ENCODE results near the gene AGBL3. TPM values are rescaled to one million over a fixed set of nuclear protein-coding genes. Genes with fewer than 3 reads are reported as not detected.

Gene AGBL3
- total RNA-seq, 4 donors from 2014 or later, result 0.41 to 2.6 (median 1.1) TPM; not detected in 1

DNA sequence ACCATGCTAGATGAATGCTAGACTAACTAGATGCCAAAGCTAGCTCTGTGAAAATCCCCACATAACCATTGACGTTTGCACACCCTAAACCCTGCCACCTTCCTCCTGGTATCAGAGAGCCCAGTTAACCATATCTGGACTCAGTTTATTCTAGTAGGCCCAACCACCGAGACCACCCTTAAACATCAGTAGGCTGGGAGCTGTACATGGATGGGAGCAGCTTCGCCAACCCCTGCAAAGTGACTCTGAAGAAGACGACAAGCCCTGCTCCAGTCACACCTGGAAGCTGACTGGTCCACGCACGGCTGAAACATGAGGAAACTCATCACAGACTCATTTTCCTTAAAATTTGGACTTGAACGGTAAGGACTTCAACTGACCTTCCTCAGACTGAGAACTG lies 188.6 kb downstream of the AGBL3 start:
- Histone ChIP-seq H3K27ac (no peak overlapping the region), H3K36me3 (no peaks in the 10 kb centered on the region), H3K9me3 (peaks cover 2% of the 10 kb centered on the region in 2 donors), H3K4me1 (peaks cover 0 to 6% (median 3%) of the 10 kb centered on the region in 4 donors), H3K4me3 (no peak overlapping the region), H3K27me3 (no peaks in the 10 kb centered on the region)
- TF ChIP-seq, protein P1, sequence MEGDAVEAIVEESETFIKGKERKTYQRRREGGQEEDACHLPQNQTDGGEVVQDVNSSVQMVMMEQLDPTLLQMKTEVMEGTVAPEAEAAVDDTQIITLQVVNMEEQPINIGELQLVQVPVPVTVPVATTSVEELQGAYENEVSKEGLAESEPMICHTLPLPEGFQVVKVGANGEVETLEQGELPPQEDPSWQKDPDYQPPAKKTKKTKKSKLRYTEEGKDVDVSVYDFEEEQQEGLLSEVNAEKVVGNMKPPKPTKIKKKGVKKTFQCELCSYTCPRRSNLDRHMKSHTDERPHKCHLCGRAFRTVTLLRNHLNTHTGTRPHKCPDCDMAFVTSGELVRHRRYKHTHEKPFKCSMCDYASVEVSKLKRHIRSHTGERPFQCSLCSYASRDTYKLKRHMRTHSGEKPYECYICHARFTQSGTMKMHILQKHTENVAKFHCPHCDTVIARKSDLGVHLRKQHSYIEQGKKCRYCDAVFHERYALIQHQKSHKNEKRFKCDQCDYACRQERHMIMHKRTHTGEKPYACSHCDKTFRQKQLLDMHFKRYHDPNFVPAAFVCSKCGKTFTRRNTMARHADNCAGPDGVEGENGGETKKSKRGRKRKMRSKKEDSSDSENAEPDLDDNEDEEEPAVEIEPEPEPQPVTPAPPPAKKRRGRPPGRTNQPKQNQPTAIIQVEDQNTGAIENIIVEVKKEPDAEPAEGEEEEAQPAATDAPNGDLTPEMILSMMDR (IDR thresholded peaks at IDR 0.05), result no peak
- WGBS, 2 donors (ENCODE audit: low coverage in 1 of 2), result 87 to 89% methylated on average over 3 to 7 of the region's 7 CpGs
- no peak for DNase-seq
- intact Hi-C loops (cut with DNase I; ENCODE audit: low total_unique reads) (no loop called here), in situ Hi-C loops (cut with MboI; ENCODE audit: low pct_ligation_motif_present in 1 of 4, low pct_unique_long_range_greater_than_20kb in 1 of 4, low sequenced_read_pairs in 3 of 4) (loop anchor here in 3 of 4 donors (25.0 kb wide), 2 partner anchors 488 to 513 kb away; no protein-coding TSS in a partner anchor)

DNA sequence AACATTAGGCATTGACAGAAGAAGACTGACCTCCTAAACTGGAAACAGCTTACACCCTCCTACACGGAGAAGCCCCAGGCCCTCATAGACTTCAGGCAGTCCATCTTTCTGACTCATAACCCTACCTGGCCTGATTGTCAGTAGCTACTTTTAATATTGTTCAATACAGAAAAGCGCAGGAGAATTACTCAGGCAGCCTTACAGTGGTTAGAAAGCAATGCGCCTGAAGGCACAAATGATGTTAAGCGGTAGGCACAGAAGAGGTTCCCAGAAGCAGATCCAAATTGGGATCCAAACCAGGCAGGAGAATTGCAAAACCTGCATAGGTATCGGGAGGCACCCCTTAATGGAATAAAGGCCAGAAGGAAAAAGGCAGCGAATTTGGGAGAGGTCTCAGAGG lies 189.6 kb downstream of the AGBL3 start:
- TF ChIP-seq, protein P1 (IDR thresholded peaks at IDR 0.05), result no peak
- TF ChIP-seq POLR2A (IDR thresholded peaks at IDR 0.05), result no peak
- intact Hi-C loops (cut with DNase I; ENCODE audit: low total_unique reads) (no loop called here), in situ Hi-C loops (cut with MboI; ENCODE audit: low pct_ligation_motif_present in 1 of 4, low pct_unique_long_range_greater_than_20kb in 1 of 4, low sequenced_read_pairs in 3 of 4) (loop anchor here in 1 of 4 donors (25.0 kb wide), 1 partner anchor 514 kb away; no protein-coding TSS in a partner anchor)
- 80 to 92% methylated on average over 2 to 6 of the region's 6 CpGs for WGBS, 2 donors (ENCODE audit: low coverage in 1 of 2)
- Histone ChIP-seq H3K4me1 (peaks cover 0 to 5% (median under 1%) of the 10 kb centered on the region in 4 donors), H3K27ac (no peak overlapping the region), H3K9me3 (peaks cover 6 to 12% of the 10 kb centered on the region in 2 donors), H3K36me3 (no peaks in the 10 kb centered on the region), H3K27me3 (no peaks in the 10 kb centered on the region), H3K4me3 (no peak overlapping the region)
- no peak for DNase-seq

DNA sequence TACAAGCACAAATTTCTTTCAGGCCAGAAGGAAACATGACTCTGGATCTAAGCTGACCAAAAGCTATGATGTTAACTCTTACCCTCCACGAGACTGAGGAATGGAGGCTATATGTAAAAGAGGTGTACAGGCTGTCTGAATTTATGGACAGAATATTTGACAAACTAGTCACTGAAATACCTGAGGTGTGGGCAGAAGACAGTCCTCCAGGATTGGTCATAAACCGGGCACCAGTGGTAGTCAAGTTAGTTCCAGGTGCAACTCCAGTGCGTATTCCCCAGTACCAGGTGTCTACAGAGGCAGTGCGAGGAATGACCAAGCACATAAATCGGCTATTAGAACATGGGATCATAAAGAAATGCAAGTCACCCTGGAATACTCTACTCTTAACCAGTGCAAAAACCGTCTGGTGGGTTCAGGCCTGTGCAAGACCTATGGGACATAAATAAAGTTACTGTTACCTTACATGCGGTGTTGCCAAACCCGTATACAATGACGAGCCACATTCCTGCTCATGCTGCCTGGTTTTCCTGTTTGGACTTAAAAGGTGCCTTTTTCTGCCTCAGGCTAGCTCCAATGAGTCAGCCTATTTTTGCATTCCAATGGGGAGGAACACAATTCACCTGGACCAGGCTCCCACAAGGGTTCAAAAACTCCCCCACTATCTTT lies 190.9 kb downstream of the AGBL3 start:
- no peaks in the 10 kb centered on the region for H3K4me1 ChIP-seq
- no peak for DNase-seq
- H3K9me3 ChIP-seq, result peaks cover 18 to 25% of the 10 kb centered on the region in 2 donors
- no peak overlapping the region for H3K4me3 ChIP-seq
- TF ChIP-seq POLR2AphosphoS5 (IDR thresholded peaks at IDR 0.05), result no peak
- TF ChIP-seq POLR2A (IDR thresholded peaks at IDR 0.05), result no peak
- TF ChIP-seq EP300 (IDR thresholded peaks at IDR 0.05; ENCODE audit: low read depth), result no peak
- TF ChIP-seq, protein P1 (IDR thresholded peaks at IDR 0.05), result no peak
- intact Hi-C loops (cut with DNase I; ENCODE audit: low total_unique reads), result no loop called here
- H3K27me3 ChIP-seq, result no peaks in the 10 kb centered on the region
- H3K27ac ChIP-seq, result no peak overlapping the region
- peaks cover 0 to 6% (median 0%) of the 10 kb centered on the region in 4 donors for H3K36me3 ChIP-seq
- 91% methylated on average over 9 of the region's 9 CpGs; no CpG with 5 or more reads in 1 of the 2 donors for WGBS, 2 donors (ENCODE audit: low coverage in 1 of 2)
- in situ Hi-C loops (cut with MboI; ENCODE audit: low pct_ligation_motif_present in 1 of 4, low pct_unique_long_range_greater_than_20kb in 1 of 4, low sequenced_read_pairs in 3 of 4), result loop anchor here in 1 of 4 donors (25.0 kb wide), 1 partner anchor 515 kb away; no protein-coding TSS in a partner anchor

DNA sequence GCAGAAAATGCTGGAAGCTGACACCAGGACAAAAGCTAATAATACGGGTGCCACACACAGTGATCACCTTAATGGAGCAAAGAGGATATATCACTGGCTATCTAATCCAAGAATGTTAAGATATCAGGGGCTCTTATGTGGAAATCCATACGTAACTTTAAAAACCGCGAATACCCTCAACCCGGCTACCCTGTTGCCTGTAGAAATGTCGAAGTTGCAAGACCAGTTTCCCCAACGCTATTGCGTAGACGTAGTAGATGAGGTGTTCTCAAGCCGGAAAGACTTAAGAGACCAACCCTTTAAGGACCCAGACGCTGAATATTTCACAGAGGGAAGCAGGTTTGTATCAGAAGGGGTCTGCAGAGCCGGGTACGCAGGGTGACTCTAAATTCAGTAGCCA lies 192.1 kb downstream of the AGBL3 start:
- no peak overlapping the region for H3K27ac ChIP-seq
- H3K4me3 ChIP-seq, result no peak overlapping the region
- no peaks in the 10 kb centered on the region for H3K27me3 ChIP-seq
- H3K36me3 ChIP-seq, result peaks cover 0 to 6% (median 0%) of the 10 kb centered on the region in 4 donors
- no peak for TF ChIP-seq POLR2A (IDR thresholded peaks at IDR 0.05)
- no peak for TF ChIP-seq EP300 (IDR thresholded peaks at IDR 0.05; ENCODE audit: low read depth)
- TF ChIP-seq POLR2AphosphoS5 (IDR thresholded peaks at IDR 0.05), result no peak
- TF ChIP-seq, protein P1 (IDR thresholded peaks at IDR 0.05), result no peak
- H3K4me1 ChIP-seq, result no peaks in the 10 kb centered on the region
- in situ Hi-C loops (cut with MboI; ENCODE audit: low pct_ligation_motif_present in 1 of 4, low pct_unique_long_range_greater_than_20kb in 1 of 4, low sequenced_read_pairs in 3 of 4) (loop anchor here in 1 of 4 donors (25.0 kb wide), 1 partner anchor 516 kb away; no protein-coding TSS in a partner anchor), intact Hi-C loops (cut with DNase I; ENCODE audit: low total_unique reads) (no loop called here)
- WGBS, 2 donors (ENCODE audit: low coverage in 1 of 2), result 91 to 92% methylated on average over 5 to 13 of the region's 13 CpGs
- H3K9me3 ChIP-seq, result peaks cover 21 to 30% of the 10 kb centered on the region in 2 donors
- no peak for DNase-seq

Measured in transverse colon (tissue), 4 donors.